HG03066 (cell line): Measurements from ENCODE around the gene PALLD.
A peak's percentile ranks its signal among the peaks of the same experiment; 100 is the strongest.
"Not testable (repeated sequence)": the region's sequence is repeated elsewhere in the genome, so short reads cannot be mapped to it uniquely, and the experiment has no call there.

Experiments used
- ATAC-seq: cut with Tn5 transposase; IDR thresholded peaks from one replicate; pipeline ENCODE4 v1.9.1; 2021; ENCODE audit warnings: low read depth; ENCODE audit not compliant: unreplicated experiment

The PALLD gene

GRCh38 chr4:168914095-168914494 is 417.2 kb downstream of the PALLD start:
- no peak for ATAC-seq

- ATAC-seq, result no peak
These were observed 420.4 kb downstream of the PALLD start for GRCh38 chr4:168917138-168917779.

GRCh38 chr4:168919706-168920324 is 423.0 kb downstream of the PALLD start:
- no peak for ATAC-seq

GRCh38 chr4:168920441-168921065 is 423.7 kb downstream of the PALLD start:
- no peak for ATAC-seq

- ATAC-seq, result peak; percentile 81
These were observed 426.8 kb downstream of the PALLD start for GRCh38 chr4:168923526-168924194.

GRCh38 chr4:168924667-168925066 is 427.8 kb downstream of the PALLD start:
- ATAC-seq, result no peak

- ATAC-seq, result no peak
These were observed 429.1 kb downstream of the PALLD start for GRCh38 chr4:168925789-168926490.

GRCh38 chr4:168928346-168928745 is 431.5 kb downstream of the PALLD start:
- no peak for ATAC-seq

GRCh38 chr4:168928875-168929274 is 432.0 kb downstream of the PALLD start:
- no peak for ATAC-seq

GRCh38 chr4:168930413-168931196 is 433.8 kb downstream of the PALLD start:
- no peak for ATAC-seq

GRCh38 chr4:168931215-168931650 is 434.4 kb downstream of the PALLD start:
- ATAC-seq, result no peak

GRCh38 chr4:168932138-168932537 is 435.3 kb downstream of the PALLD start:
- ATAC-seq, result no peak

- ATAC-seq, result no peak
These were observed 436.6 kb downstream of the PALLD start for GRCh38 chr4:168933423-168933822.

GRCh38 chr4:168937473-168937872 is 440.6 kb downstream of the PALLD start:
- not testable (repeated sequence) for ATAC-seq

GRCh38 chr4:168942985-168943384 is 446.1 kb downstream of the PALLD start:
- no peak for ATAC-seq

- no peak for ATAC-seq
These were observed 448.4 kb downstream of the PALLD start for GRCh38 chr4:168945291-168945690.

- ATAC-seq, result not testable (repeated sequence)
These were observed 456.0 kb downstream of the PALLD start for GRCh38 chr4:168952821-168953246.

GRCh38 chr4:168955674-168956073 is 458.8 kb downstream of the PALLD start:
- ATAC-seq, result no peak

GRCh38 chr4:168960716-168961115 is 463.9 kb downstream of the PALLD start:
- ATAC-seq, result no peak

- no peak for ATAC-seq
These were observed 475.7 kb downstream of the PALLD start for GRCh38 chr4:168972596-168972995.
